Parathyroid adenoma (tissue), 2 donors: ENCODE data around the gene DNAJB8.

Source experiments
- H2AFZ ChIP-seq: fragments of 300-600 bp; sonication (generic); one replicate; pipeline ENCODE4 v1.7.0; 2017; ENCODE audit warnings: antibody characterized with exemption, mild to moderate bottlenecking
- H3K27ac ChIP-seq: fragments of 300-600 bp; sonication (generic); one replicate; pipeline ENCODE4 v1.7.0; 2017
- H3K27me3 ChIP-seq: fragments of 300-600 bp; sonication (generic); one replicate; pipeline ENCODE4 v1.7.0; 2017; ENCODE audit warnings: low read length; ENCODE audit not compliant: control insufficient read depth, insufficient read depth
- H3K36me3 ChIP-seq: fragments of 300-600 bp; sonication (generic); one replicate; pipeline ENCODE4 v1.7.0; 2017; ENCODE audit warnings: low read length; ENCODE audit not compliant: control insufficient read depth, insufficient read depth
- H3K4me1 ChIP-seq: fragments of 300-600 bp; sonication (generic); one replicate; pipeline ENCODE4 v1.7.0; 2017; ENCODE audit warnings: control low read depth
- H3K4me2 ChIP-seq: fragments of 300-600 bp; sonication (generic); one replicate; pipeline ENCODE4 v1.7.0; 2017; ENCODE audit warnings: low read length
- H3K4me3 ChIP-seq: fragments of 300-600 bp; sonication (generic); one replicate; pipeline ENCODE4 v1.7.0; 2017; ENCODE audit warnings: low read depth, low read length
- H3K79me2 ChIP-seq: fragments of 300-600 bp; sonication (generic); one replicate; pipeline ENCODE4 v1.7.0; 2017; ENCODE audit warnings: control low read depth
- H3K9ac ChIP-seq: fragments of 300-600 bp; sonication (generic); one replicate; pipeline ENCODE4 v1.7.0; 2017; ENCODE audit warnings: mild to moderate bottlenecking
- H3K9me3 ChIP-seq: fragments of 300-600 bp; sonication (generic); one replicate; pipeline ENCODE4 v1.7.0; 2017; ENCODE audit warnings: low read length; ENCODE audit not compliant: control insufficient read depth
- TF ChIP-seq, protein P1 (sequence below): fragments of 300-600 bp; sonication (generic); IDR thresholded peaks from one replicate; pipeline ENCODE4 v1.7.0; 2017; ENCODE audit warnings: antibody characterized with exemption, mild to moderate bottlenecking
- donor health status: primary hyperparathyroidism.

Gene DNAJB8

GRCh38 chr3:128487813-128488635 lies 21.3 kb upstream of the DNAJB8 start:
- H3K79me2 ChIP-seq, result no peaks in the 10 kb centered on the region
- no peaks in the 10 kb centered on the region for H3K9me3 ChIP-seq
- H3K4me1 ChIP-seq, result peaks cover 4% of the 10 kb centered on the region
- no peak overlapping the region for H2AFZ ChIP-seq
- peak overlapping the region; percentile 93 for H3K4me2 ChIP-seq
- H3K36me3 ChIP-seq, result no peaks in the 10 kb centered on the region
- peak overlapping the region; percentile 75 for H3K4me3 ChIP-seq
- TF ChIP-seq, protein P1, sequence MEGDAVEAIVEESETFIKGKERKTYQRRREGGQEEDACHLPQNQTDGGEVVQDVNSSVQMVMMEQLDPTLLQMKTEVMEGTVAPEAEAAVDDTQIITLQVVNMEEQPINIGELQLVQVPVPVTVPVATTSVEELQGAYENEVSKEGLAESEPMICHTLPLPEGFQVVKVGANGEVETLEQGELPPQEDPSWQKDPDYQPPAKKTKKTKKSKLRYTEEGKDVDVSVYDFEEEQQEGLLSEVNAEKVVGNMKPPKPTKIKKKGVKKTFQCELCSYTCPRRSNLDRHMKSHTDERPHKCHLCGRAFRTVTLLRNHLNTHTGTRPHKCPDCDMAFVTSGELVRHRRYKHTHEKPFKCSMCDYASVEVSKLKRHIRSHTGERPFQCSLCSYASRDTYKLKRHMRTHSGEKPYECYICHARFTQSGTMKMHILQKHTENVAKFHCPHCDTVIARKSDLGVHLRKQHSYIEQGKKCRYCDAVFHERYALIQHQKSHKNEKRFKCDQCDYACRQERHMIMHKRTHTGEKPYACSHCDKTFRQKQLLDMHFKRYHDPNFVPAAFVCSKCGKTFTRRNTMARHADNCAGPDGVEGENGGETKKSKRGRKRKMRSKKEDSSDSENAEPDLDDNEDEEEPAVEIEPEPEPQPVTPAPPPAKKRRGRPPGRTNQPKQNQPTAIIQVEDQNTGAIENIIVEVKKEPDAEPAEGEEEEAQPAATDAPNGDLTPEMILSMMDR, result no peak
- H3K27me3 ChIP-seq, result no peaks in the 10 kb centered on the region
- H3K9ac ChIP-seq, result no peak overlapping the region
- H3K27ac ChIP-seq, result peak overlapping the region; percentile 68

DNA sequence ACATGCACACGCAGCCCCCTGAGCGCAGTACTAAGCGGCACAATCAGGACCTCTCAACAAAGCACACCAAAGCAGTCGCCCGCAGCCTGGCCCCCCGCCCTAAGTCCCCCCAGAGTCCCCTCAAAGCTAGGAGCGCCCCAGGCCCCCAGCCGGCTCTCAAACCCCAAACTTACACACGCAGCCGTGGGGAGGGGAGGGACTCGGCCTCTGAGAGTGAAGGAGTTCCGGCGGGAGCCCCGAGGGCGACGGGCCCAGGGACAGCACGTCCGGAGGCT lies 20.8 kb upstream of the DNAJB8 start:
- no peaks in the 10 kb centered on the region for H3K36me3 ChIP-seq
- H2AFZ ChIP-seq, result no peak overlapping the region
- H3K27me3 ChIP-seq, result no peaks in the 10 kb centered on the region
- TF ChIP-seq, protein P1, result no peak
- no peak overlapping the region for H3K27ac ChIP-seq
- peaks cover 4% of the 10 kb centered on the region for H3K4me1 ChIP-seq
- H3K79me2 ChIP-seq, result no peaks in the 10 kb centered on the region
- H3K4me2 ChIP-seq, result peak overlapping the region; percentile 93
- peak overlapping the region; percentile 75 for H3K4me3 ChIP-seq
- H3K9ac ChIP-seq, result no peak overlapping the region
- H3K9me3 ChIP-seq, result no peaks in the 10 kb centered on the region

GRCh38 chr3:128486681-128487537 lies 20.2 kb upstream of the DNAJB8 start:
- Histone ChIP-seq H3K36me3 (no peaks in the 10 kb centered on the region), H3K4me3 (peak overlapping the region; percentile 75), H3K9me3 (no peaks in the 10 kb centered on the region), H3K27me3 (no peaks in the 10 kb centered on the region), H3K4me2 (peak overlapping the region; percentile 93), H3K27ac (no peak overlapping the region), H3K9ac (no peak overlapping the region), H2AFZ (peak overlapping the region; percentile 58), H3K4me1 (peaks cover 4% of the 10 kb centered on the region), H3K79me2 (no peaks in the 10 kb centered on the region)
- TF ChIP-seq, protein P1, result no peak

DNA sequence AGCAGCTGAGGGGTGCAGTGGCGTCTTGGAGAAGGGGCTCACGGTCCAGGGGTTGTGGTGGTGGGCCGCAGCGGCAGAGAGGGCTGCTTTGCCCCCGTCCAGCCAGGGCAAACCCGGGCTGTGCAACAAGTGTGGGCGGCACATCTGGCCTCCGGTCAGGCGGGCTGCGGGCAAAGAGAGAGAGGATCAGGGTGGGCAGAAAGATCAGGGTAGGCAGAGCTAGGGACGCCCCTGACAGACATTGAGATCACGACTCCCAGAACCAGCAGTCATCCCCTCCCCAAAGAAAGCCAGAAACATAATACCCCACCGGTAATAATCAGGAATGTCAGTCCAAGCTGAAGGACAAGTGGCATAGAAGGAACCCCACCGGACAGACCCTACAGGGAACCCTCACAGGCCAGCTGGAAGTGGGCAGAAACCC lies 19.5 kb upstream of the DNAJB8 start:
- Histone ChIP-seq H3K9me3 (no peaks in the 10 kb centered on the region), H3K4me2 (peak overlapping the region; percentile 93), H3K4me3 (peak overlapping the region; percentile 75), H3K36me3 (no peaks in the 10 kb centered on the region), H3K9ac (no peak overlapping the region), H3K4me1 (peaks cover 4% of the 10 kb centered on the region), H3K79me2 (no peaks in the 10 kb centered on the region), H3K27me3 (no peaks in the 10 kb centered on the region), H3K27ac (no peak overlapping the region), H2AFZ (no peak overlapping the region)
- TF ChIP-seq, protein P1, result no peak
